A673 (cell line): ENCODE results near the gene LCE7A. TPM values are rescaled to one million over a fixed set of nuclear protein-coding genes. Genes with fewer than 3 reads are reported as not detected.

Source experiments
- BruUV-seq: library from RNA; stranded (reverse); fragments of 400-500 nt; replicated peaks from 2 replicates; lab custom pipeline; 2021; lab: Mats Ljungman, UMichigan
- CTCF ChIA-PET: fragments of 300-600 bp; sonication (Branson Sonifier 250); formaldehyde crosslinking; loops from one replicate; lab custom pipeline; 2022; ENCODE audit warnings: antibody characterized with exemption; lab: Charles Lee
- POLR2A ChIA-PET: fragments of 300-600 bp; sonication (Branson Sonifier 250); formaldehyde crosslinking; loops from one replicate; lab custom pipeline; 2022; ENCODE audit warnings: antibody characterized with exemption; ENCODE audit not compliant: low non-redundant PET; lab: Charles Lee
- DNase-seq: peaks from one replicate; pipeline ENCODE4 v3.0.0-alpha.2; 2015; ENCODE audit warnings: low spot score
- H3K27ac ChIP-seq: fragments of 200-600 bp; sonication (generic); 2 replicates; pipeline ENCODE4 v1.5.1; 2016; ENCODE audit warnings: mixed run types, low read depth, mild to moderate bottlenecking, mixed read lengths, antibody characterized with exemption, low read length; ENCODE audit not compliant: poor library complexity, severe bottlenecking
- H3K27me3 ChIP-seq: fragments of 200-600 bp; sonication (generic); replicated peaks from 2 replicates; pipeline ENCODE4 v1.6.1; 2017; ENCODE audit warnings: mixed run types, low read depth, mild to moderate bottlenecking, mixed read lengths, antibody characterized with exemption, low read length; ENCODE audit not compliant: insufficient read depth, poor library complexity
- H3K36me3 ChIP-seq: fragments of 200-600 bp; sonication (generic); 2 replicates; pipeline ENCODE4 v1.6.1; 2016; ENCODE audit warnings: mixed run types, mild to moderate bottlenecking, mixed read lengths, antibody characterized with exemption, low read length; ENCODE audit not compliant: insufficient read depth, poor library complexity, severe bottlenecking
- H3K4me1 ChIP-seq: fragments of 200-600 bp; sonication (generic); 2 replicates; pipeline ENCODE4 v1.6.1; 2017; ENCODE audit warnings: mixed run types, mild to moderate bottlenecking, mixed read lengths, antibody characterized with exemption, low read length; ENCODE audit not compliant: insufficient read depth, poor library complexity, severe bottlenecking
- H3K4me3 ChIP-seq: fragments of 200-600 bp; sonication (generic); 2 replicates; pipeline ENCODE4 v1.5.1; 2016; ENCODE audit warnings: low read depth, mixed run types, mild to moderate bottlenecking, mixed read lengths, low read length; ENCODE audit not compliant: poor library complexity, severe bottlenecking
- H3K9me3 ChIP-seq: fragments of 200-600 bp; sonication (generic); 2 replicates; pipeline ENCODE4 v1.6.1; 2016; ENCODE audit warnings: mixed run types, low read depth, mild to moderate bottlenecking, mixed read lengths, antibody characterized with exemption, low read length; ENCODE audit not compliant: poor library complexity, severe bottlenecking
- CTCF ChIP-seq: fragments of 300-800, 200-600 bp; sonication (generic); conservative IDR thresholded peaks from 2 replicates; pipeline ENCODE4 v1.5.1; 2017; ENCODE audit warnings: low read depth, mild to moderate bottlenecking, antibody characterized with exemption, low read length, moderate library complexity, mixed read lengths
- EZH2 ChIP-seq: fragments of 200-600 bp; sonication (generic); IDR thresholded peaks from 2 replicates; pipeline ENCODE4 v1.6.1; 2017; ENCODE audit warnings: borderline replicate concordance, low read depth, mild to moderate bottlenecking, mixed read lengths, antibody characterized with exemption, low read length; ENCODE audit not compliant: poor library complexity, severe bottlenecking
- intact Hi-C: fragments of 100-400 bp; cut with micrococcal nuclease; formaldehyde crosslinking; loops from one replicate; pipeline ENCODE4 v1.10.0; 2022; ENCODE audit not compliant: unreplicated experiment
- total RNA-seq: library from RNA; stranded (reverse); gene quantifications from 2 replicates; pipeline ENCODE4 v1.2.3, GENCODE V29; 2021

The LCE7A gene
- total RNA-seq, 1 experiment from 2014 or later, result not detected

- POLR2A ChIA-PET, result no interaction called here
- no peaks in the 10 kb centered on the region for H3K27me3 ChIP-seq
- no peaks in the 10 kb centered on the region for H3K36me3 ChIP-seq
- H3K27ac ChIP-seq, result no peak overlapping the region
- intact Hi-C loops, result no loop called here
- BruUV-seq, result no TSS peak
- no peak for DNase-seq
- H3K4me3 ChIP-seq, result no peak overlapping the region
- TF ChIP-seq EZH2 (no peak), CTCF (no peak)
- H3K4me1 ChIP-seq, result no peaks in the 10 kb centered on the region
- no peaks in the 10 kb centered on the region for H3K9me3 ChIP-seq
- CTCF ChIA-PET, result no interaction called here
Observed at GRCh38 chr1:152855661-152856060, 4.1 kb upstream of the LCE7A start.

- TF ChIP-seq EZH2, result no peak
- TF ChIP-seq CTCF, result no peak
- intact Hi-C loops, result no loop called here
- H3K9me3 ChIP-seq, result no peaks in the 10 kb centered on the region
- POLR2A ChIA-PET, result no interaction called here
- no peak for DNase-seq
- H3K27ac ChIP-seq, result no peak overlapping the region
- BruUV-seq, result no TSS peak
- H3K4me3 ChIP-seq, result no peak overlapping the region
- H3K36me3 ChIP-seq, result no peaks in the 10 kb centered on the region
- CTCF ChIA-PET, result no interaction called here
- no peaks in the 10 kb centered on the region for H3K27me3 ChIP-seq
- no peaks in the 10 kb centered on the region for H3K4me1 ChIP-seq
Observed at GRCh38 chr1:152858062-152858461, 1.7 kb upstream of the LCE7A start.

- intact Hi-C loops, result no loop called here
- POLR2A ChIA-PET, result no interaction called here
- Histone ChIP-seq H3K9me3 (no peaks in the 10 kb centered on the region), H3K27me3 (no peaks in the 10 kb centered on the region), H3K36me3 (no peaks in the 10 kb centered on the region), H3K4me3 (no peak overlapping the region), H3K27ac (no peak overlapping the region), H3K4me1 (no peaks in the 10 kb centered on the region)
- DNase-seq, result no peak
- CTCF ChIA-PET, result no interaction called here
- TF ChIP-seq EZH2, result no peak
- no peak for TF ChIP-seq CTCF
- no TSS peak for BruUV-seq
Observed at GRCh38 chr1:152860129-152860528, 333 bp downstream of the LCE7A start.
